ENCODE data around the gene TMC6.
"Not testable (repeated sequence)": the region's sequence is repeated elsewhere in the genome, so short reads cannot be mapped to it uniquely, and the experiment has no call there.

The TMC6 gene

GRCh38 chr17:78125138-78125913 is 3.2 kb downstream of the TMC6 start:
- no peak for DNase-seq (ENCODE audit: low read depth in 2 of 3, low spot score in 2 of 3)

- DNase-seq (ENCODE audit: low read depth in 2 of 3, low spot score in 2 of 3): no peak
These were observed 3.8 kb downstream of the TMC6 start for GRCh38 chr17:78124836-78125137.

- DNase-seq (ENCODE audit: low read depth in 2 of 3, low spot score in 2 of 3): no peak
These were observed 4.3 kb downstream of the TMC6 start for GRCh38 chr17:78124081-78124835.

- no peak for DNase-seq (ENCODE audit: low read depth in 2 of 3, low spot score in 2 of 3)
These were observed 5.2 kb downstream of the TMC6 start for GRCh38 chr17:78123258-78123929.

GRCh38 chr17:78122931-78123249 is 5.7 kb downstream of the TMC6 start:
- DNase-seq (ENCODE audit: low read depth in 2 of 3, low spot score in 2 of 3): no peak

GRCh38 chr17:78122216-78122930 is 6.2 kb downstream of the TMC6 start:
- no peak for DNase-seq (ENCODE audit: low read depth in 2 of 3, low spot score in 2 of 3)

- no peak for DNase-seq (ENCODE audit: low read depth in 2 of 3, low spot score in 2 of 3)
These were observed 6.7 kb downstream of the TMC6 start for GRCh38 chr17:78121801-78122215.

- DNase-seq (ENCODE audit: low read depth in 2 of 3, low spot score in 2 of 3): no peak
These were observed 7.4 kb downstream of the TMC6 start for GRCh38 chr17:78120971-78121800.

- no peak for DNase-seq (ENCODE audit: low read depth in 2 of 3, low spot score in 2 of 3)
These were observed 8.0 kb downstream of the TMC6 start for GRCh38 chr17:78120537-78120936.

GRCh38 chr17:78118801-78119241 is 9.7 kb downstream of the TMC6 start:
- DNase-seq (ENCODE audit: low read depth in 2 of 3, low spot score in 2 of 3): no peak

- no peak for DNase-seq (ENCODE audit: low read depth in 2 of 3, low spot score in 2 of 3)
These were observed 11.3 kb downstream of the TMC6 start for GRCh38 chr17:78117027-78117981.

GRCh38 chr17:78116411-78116810 is 12.1 kb downstream of the TMC6 start:
- no peak for DNase-seq (ENCODE audit: low read depth in 2 of 3, low spot score in 2 of 3)

GRCh38 chr17:78115803-78116202 is 12.8 kb downstream of the TMC6 start:
- not testable (repeated sequence) for DNase-seq (ENCODE audit: low read depth in 2 of 3, low spot score in 2 of 3)

GRCh38 chr17:78114831-78115723 is 13.5 kb downstream of the TMC6 start:
- DNase-seq (ENCODE audit: low read depth in 2 of 3, low spot score in 2 of 3): no peak

GRCh38 chr17:78113804-78114785 is 14.5 kb downstream of the TMC6 start:
- no peak for DNase-seq (ENCODE audit: low read depth in 2 of 3, low spot score in 2 of 3)

- DNase-seq (ENCODE audit: low read depth in 2 of 3, low spot score in 2 of 3): peak in 2 of 3 experiments; percentile 87 to 96
These were observed 15.8 kb downstream of the TMC6 start for GRCh38 chr17:78112518-78113471.

All from activated CD8-positive, alpha-beta memory T cell treated with anti-CD3 and anti-CD28 coated beads for 48 hours (primary cell).